Tibial nerve (tissue), 3 donors: Measurements from ENCODE around the gene ARL4C.

Experiments used
- POLR2A ChIP-seq, 2 donors: fragments of 450-650 bp; IDR thresholded peaks; one replicate each; pipeline ENCODE4 v1.6.1; 2017; ENCODE audit warnings: antibody characterized with exemption in 2 of 2, mild to moderate bottlenecking in 2 of 2, moderate library complexity in 2 of 2
- TF ChIP-seq, protein P1 (sequence below), 5 experiments: fragments of 200-600 bp in 3 of 5; fragments of 450-650 bp in 2 of 5; sonication (generic) in 3 of 5; IDR thresholded peaks; one replicate each; pipeline ENCODE4 v1.5.1; 2016 to 2019; ENCODE audit warnings: antibody characterized with exemption in 5 of 5, mild to moderate bottlenecking in 3 of 5, moderate library complexity in 2 of 5

DNA sequence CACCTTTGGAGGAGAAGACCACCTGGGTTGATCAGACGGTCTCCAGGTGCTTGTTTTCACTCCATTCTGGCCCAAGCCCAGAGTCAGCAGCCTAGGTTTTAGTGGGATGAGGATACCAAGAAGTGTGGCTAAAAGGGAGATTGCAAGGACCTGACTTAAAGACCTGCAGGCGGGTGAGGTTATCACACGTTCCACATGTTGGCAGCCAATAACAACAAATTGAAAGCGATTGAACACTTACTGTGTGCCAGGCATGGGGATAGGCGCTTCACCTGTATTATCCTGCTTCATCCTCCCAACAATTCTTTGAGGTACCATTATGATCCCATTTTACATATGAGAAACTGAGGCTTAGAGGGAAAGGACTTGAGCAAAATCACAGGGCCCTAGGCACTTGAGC, 5.0 kb downstream of the ARL4C start:
- TF ChIP-seq, protein P1, sequence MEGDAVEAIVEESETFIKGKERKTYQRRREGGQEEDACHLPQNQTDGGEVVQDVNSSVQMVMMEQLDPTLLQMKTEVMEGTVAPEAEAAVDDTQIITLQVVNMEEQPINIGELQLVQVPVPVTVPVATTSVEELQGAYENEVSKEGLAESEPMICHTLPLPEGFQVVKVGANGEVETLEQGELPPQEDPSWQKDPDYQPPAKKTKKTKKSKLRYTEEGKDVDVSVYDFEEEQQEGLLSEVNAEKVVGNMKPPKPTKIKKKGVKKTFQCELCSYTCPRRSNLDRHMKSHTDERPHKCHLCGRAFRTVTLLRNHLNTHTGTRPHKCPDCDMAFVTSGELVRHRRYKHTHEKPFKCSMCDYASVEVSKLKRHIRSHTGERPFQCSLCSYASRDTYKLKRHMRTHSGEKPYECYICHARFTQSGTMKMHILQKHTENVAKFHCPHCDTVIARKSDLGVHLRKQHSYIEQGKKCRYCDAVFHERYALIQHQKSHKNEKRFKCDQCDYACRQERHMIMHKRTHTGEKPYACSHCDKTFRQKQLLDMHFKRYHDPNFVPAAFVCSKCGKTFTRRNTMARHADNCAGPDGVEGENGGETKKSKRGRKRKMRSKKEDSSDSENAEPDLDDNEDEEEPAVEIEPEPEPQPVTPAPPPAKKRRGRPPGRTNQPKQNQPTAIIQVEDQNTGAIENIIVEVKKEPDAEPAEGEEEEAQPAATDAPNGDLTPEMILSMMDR (IDR thresholded peaks at IDR 0.05) = no peak
- no peak for TF ChIP-seq POLR2A (IDR thresholded peaks at IDR 0.05)
